Tibial nerve (tissue), 4 donors: Measurements from ENCODE around the gene ELF3. TPM values are rescaled to one million over a fixed set of nuclear protein-coding genes. Genes with fewer than 3 reads are reported as not detected.
"Not testable (repeated sequence)": the region's sequence is repeated elsewhere in the genome, so short reads cannot be mapped to it uniquely, and the experiment has no call there.

Source experiments
- DNase-seq, 2 donors: peaks; one replicate each; pipeline ENCODE4 v3.0.0-alpha.2; 2019; ENCODE audit warnings: low spot score in 2 of 2
- H3K27ac ChIP-seq, 4 donors: fragments of 200-600 bp; sonication (generic) in 3 of 4; one replicate each; pipeline ENCODE4 v1.5.1; 2017 to 2019; ENCODE audit warnings: mild to moderate bottlenecking in 1 of 4
- H3K27me3 ChIP-seq, 2 donors: fragments of 200-600 bp; sonication (generic) in 1 of 2; one replicate each; pipeline versions ENCODE4 v1.5.1 to v1.6.0; 2017 to 2019
- H3K36me3 ChIP-seq, 3 donors: fragments of 200-600 bp; sonication (generic); one replicate each; pipeline ENCODE4 v1.5.1; 2018 to 2019
- H3K4me1 ChIP-seq, 4 donors: fragments of 200-600 bp; sonication (generic) in 3 of 4; one replicate each; pipeline ENCODE4 v1.5.1; 2017 to 2019
- H3K4me3 ChIP-seq, 4 donors: fragments of 200-600 bp; sonication (generic) in 3 of 4; one replicate each; pipeline ENCODE4 v1.5.1; 2017 to 2019; ENCODE audit warnings: mild to moderate bottlenecking in 1 of 4, moderate library complexity in 1 of 4
- H3K9me3 ChIP-seq, 4 donors: fragments of 200-600 bp; sonication (generic) in 3 of 4; one replicate each; pipeline ENCODE4 v1.5.1; 2017 to 2019
- EP300 ChIP-seq, 2 donors: sonication (generic); formaldehyde crosslinking; IDR thresholded peaks; one replicate each; pipeline ENCODE4 v1.6.1; 2017; ENCODE audit warnings: antibody characterized with exemption in 2 of 2, mild to moderate bottlenecking in 1 of 2
- POLR2A ChIP-seq, 2 donors: fragments of 450-650 bp; IDR thresholded peaks; one replicate each; pipeline ENCODE4 v1.6.1; 2017; ENCODE audit warnings: antibody characterized with exemption in 2 of 2, mild to moderate bottlenecking in 2 of 2, moderate library complexity in 2 of 2
- WGBS, 2 donors: methylation state at CpG; one replicate each; pipeline ENCODE4 v1.1.5; 2018; 5-methylcytosine and 5-hydroxymethylcytosine counted together
- total RNA-seq, 4 donors: library from RNA; depleted of rRNA; stranded (reverse); fragments of >200 nt; gene quantifications; one replicate each; pipeline ENCODE4 v1.1.0, GENCODE V29; 2016
- TF ChIP-seq, protein P1 (sequence below), 5 experiments: fragments of 200-600 bp in 3 of 5; fragments of 450-650 bp in 2 of 5; sonication (generic) in 3 of 5; IDR thresholded peaks; one replicate each; pipeline ENCODE4 v1.5.1; 2016 to 2019; ENCODE audit warnings: antibody characterized with exemption in 5 of 5, mild to moderate bottlenecking in 3 of 5, moderate library complexity in 2 of 5

The ELF3 gene
- total RNA-seq, 4 donors from 2014 or later, result under 0.01 to 1.2 TPM; not detected in 2

DNA sequence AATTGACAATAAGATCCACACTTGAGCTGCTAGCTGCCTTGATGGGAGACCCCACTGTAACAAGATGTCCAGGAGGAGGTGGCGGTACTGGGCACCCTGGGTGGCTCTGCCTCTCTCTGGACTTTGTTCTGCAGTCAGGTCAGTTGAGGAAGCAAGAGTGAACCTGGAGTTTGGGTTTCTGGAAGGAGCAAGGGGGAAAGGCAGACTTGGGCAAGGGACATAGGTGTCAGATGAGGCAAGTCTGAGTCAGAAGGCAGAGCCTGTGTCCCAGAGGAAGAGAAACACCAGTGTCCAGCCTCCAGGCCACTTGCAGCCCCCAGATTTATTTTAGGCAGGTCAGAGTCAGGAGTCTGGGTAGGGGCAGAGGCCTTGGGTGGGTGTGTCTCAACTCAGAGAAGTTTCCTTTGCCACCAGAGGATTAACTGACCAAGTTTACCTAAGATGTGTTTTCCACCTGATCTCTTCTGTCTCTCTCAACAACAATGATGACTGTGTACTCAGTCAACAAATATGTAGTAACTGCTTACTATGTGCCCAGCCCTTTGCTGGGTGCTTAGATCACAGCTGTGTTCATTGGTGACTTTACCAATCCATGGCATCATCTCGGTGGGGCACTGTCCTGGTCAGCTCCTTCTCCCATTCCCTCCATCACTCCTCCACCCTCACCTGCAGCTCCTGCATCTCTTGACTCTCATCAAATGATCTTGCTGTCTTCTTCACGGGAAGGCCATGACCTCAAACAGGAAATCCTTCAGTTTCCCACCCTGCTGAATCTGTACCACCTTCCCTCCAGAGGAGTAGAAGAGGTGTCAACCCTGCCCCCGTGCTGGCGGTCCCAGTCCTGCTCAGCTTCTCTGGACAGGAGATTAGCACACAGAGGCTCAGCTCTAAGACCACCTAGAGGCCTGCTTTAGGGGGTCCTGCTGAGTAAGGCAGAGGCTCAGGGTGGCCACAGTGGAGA is 36.6 kb downstream of the ELF3 start:
- no peaks in the 10 kb centered on the region for H3K27me3 ChIP-seq
- H3K9me3 ChIP-seq, result no peaks in the 10 kb centered on the region
- H3K36me3 ChIP-seq, result no peaks in the 10 kb centered on the region
- no peak overlapping the region for H3K4me3 ChIP-seq
- H3K27ac ChIP-seq, result peak overlapping the region in 1 of 4 donors; percentile 65
- no peak for DNase-seq
- H3K4me1 ChIP-seq, result no peaks in the 10 kb centered on the region
- WGBS, 2 donors, result 77 to 80% methylated on average over 5 of the region's 5 CpGs
- TF ChIP-seq, protein P1, sequence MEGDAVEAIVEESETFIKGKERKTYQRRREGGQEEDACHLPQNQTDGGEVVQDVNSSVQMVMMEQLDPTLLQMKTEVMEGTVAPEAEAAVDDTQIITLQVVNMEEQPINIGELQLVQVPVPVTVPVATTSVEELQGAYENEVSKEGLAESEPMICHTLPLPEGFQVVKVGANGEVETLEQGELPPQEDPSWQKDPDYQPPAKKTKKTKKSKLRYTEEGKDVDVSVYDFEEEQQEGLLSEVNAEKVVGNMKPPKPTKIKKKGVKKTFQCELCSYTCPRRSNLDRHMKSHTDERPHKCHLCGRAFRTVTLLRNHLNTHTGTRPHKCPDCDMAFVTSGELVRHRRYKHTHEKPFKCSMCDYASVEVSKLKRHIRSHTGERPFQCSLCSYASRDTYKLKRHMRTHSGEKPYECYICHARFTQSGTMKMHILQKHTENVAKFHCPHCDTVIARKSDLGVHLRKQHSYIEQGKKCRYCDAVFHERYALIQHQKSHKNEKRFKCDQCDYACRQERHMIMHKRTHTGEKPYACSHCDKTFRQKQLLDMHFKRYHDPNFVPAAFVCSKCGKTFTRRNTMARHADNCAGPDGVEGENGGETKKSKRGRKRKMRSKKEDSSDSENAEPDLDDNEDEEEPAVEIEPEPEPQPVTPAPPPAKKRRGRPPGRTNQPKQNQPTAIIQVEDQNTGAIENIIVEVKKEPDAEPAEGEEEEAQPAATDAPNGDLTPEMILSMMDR (IDR thresholded peaks at IDR 0.05), result no peak
- TF ChIP-seq POLR2A (IDR thresholded peaks at IDR 0.05) (no peak), EP300 (IDR thresholded peaks at IDR 0.05) (no peak)

DNA sequence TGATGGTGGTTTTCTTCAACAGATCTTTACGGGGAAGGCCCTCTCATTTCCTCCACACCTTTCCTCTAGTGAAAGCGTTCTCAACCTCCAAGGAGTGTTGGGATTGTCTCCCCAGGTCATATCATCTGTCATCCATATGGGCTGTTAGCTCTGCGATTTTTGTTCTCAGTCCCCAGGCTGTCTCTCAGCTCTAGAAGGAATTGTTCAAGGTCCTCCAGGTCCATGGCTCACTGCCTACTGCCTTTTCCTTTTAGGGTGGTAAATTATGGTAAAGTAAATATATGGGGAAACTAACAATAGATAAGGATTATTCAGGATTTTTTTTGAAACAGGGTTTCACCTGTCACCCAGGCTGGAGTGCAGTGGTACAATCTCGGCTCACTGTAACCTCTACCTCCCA is 37.6 kb downstream of the ELF3 start:
- Histone ChIP-seq H3K27me3 (no peaks in the 10 kb centered on the region), H3K9me3 (no peaks in the 10 kb centered on the region), H3K36me3 (no peaks in the 10 kb centered on the region), H3K4me3 (no peak overlapping the region), H3K4me1 (no peaks in the 10 kb centered on the region), H3K27ac (peak overlapping the region in 1 of 4 donors; percentile 50)
- no peak for TF ChIP-seq EP300 (IDR thresholded peaks at IDR 0.05)
- TF ChIP-seq, protein P1 (IDR thresholded peaks at IDR 0.05), result no peak
- no peak for TF ChIP-seq POLR2A (IDR thresholded peaks at IDR 0.05)
- no peak for DNase-seq
- 80 to 84% methylated on average over 4 of the region's 4 CpGs for WGBS, 2 donors

DNA sequence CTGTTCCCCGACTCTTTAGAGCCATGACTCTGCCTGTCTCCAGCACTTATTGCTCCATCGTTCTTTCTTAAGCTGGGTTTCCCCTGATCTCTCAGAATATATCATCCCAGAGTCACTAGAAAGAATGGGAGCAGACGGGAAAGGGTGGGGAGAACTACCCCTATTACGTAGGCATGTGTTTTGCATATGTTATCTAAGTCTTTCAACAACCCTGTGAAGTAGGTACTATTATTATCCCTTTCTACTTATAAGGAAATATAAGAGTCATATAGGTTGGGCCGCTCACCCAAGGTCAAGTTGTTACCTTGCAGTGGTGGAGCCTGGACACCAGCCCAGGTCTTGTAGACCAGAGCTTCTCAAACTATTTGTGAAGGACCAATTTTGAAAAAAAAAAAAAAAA is 38.7 kb downstream of the ELF3 start:
- Histone ChIP-seq H3K27me3 (no peaks in the 10 kb centered on the region), H3K27ac (peak overlapping the region in 1 of 4 donors; percentile 35), H3K4me3 (no peak overlapping the region), H3K4me1 (no peaks in the 10 kb centered on the region), H3K36me3 (no peaks in the 10 kb centered on the region), H3K9me3 (no peaks in the 10 kb centered on the region)
- TF ChIP-seq, protein P1 (IDR thresholded peaks at IDR 0.05), result no peak
- no peak for TF ChIP-seq POLR2A (IDR thresholded peaks at IDR 0.05)
- TF ChIP-seq EP300 (IDR thresholded peaks at IDR 0.05), result no peak
- 74 to 78% methylated on average over 5 of the region's 5 CpGs for WGBS, 2 donors
- DNase-seq, result no peak

DNA sequence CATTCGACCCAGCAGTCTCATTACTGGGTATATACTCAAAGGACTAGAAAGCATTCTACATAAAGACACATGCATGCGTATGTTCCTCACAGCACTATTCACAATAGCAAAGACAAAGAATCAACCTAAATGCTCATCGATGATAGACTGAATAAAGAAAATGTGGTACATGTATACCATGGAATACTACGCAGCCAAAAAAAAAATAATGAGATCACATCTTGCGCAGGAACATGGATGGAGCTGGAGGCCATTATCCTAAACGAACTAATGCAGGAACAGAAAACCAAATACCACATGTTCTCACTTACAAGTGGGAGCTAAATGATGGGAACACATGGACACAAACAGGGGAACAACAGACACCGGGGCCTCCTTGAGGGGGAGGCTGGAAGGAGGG is 43.7 kb downstream of the ELF3 start:
- WGBS, 2 donors, result 90 to 92% methylated on average over 7 of the region's 7 CpGs
- no peak for DNase-seq
- TF ChIP-seq, protein P1 (IDR thresholded peaks at IDR 0.05), result no peak
- TF ChIP-seq POLR2A (IDR thresholded peaks at IDR 0.05) (no peak), EP300 (IDR thresholded peaks at IDR 0.05) (no peak)
- H3K27ac ChIP-seq, result no peak overlapping the region
- no peaks in the 10 kb centered on the region for H3K36me3 ChIP-seq
- H3K9me3 ChIP-seq, result no peaks in the 10 kb centered on the region
- H3K27me3 ChIP-seq, result no peaks in the 10 kb centered on the region
- no peak overlapping the region for H3K4me3 ChIP-seq
- no peaks in the 10 kb centered on the region for H3K4me1 ChIP-seq

DNA sequence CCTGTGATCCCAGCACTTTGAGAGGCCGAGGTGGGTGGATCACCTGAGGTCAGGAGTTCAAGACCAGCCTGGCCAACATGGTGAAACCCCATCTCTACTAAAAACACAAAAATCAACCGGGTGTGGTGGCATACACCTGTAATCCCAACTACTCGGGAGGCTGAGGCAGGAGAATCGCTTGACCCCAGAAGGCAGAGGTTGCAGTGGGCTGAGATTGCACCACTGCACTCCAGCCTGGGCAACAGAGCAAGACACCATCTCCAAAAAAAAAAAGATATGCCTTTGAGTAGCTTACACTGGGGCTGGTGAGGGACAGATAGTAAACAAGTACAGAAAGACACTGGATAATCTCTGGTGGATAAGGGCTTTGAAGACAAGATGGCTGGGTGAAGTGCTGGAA is 44.3 kb downstream of the ELF3 start:
- H3K36me3 ChIP-seq, DNase-seq, H3K27ac ChIP-seq, H3K27me3 ChIP-seq, H3K4me1 ChIP-seq, H3K9me3 ChIP-seq, H3K4me3 ChIP-seq: not testable (repeated sequence)
- 88 to 94% methylated on average over 4 of the region's 4 CpGs for WGBS, 2 donors
